A673 (cell line): ENCODE data around the gene ZNF580. TPM values are rescaled to one million over a fixed set of nuclear protein-coding genes. Genes with fewer than 3 reads are reported as not detected.

Experiments
- BruUV-seq: library from RNA; stranded (reverse); fragments of 400-500 nt; replicated peaks from 2 replicates; lab custom pipeline; 2021; lab: Mats Ljungman, UMichigan
- CTCF ChIA-PET: fragments of 300-600 bp; sonication (Branson Sonifier 250); formaldehyde crosslinking; loops from one replicate; lab custom pipeline; 2022; ENCODE audit warnings: antibody characterized with exemption; lab: Charles Lee
- POLR2A ChIA-PET: fragments of 300-600 bp; sonication (Branson Sonifier 250); formaldehyde crosslinking; loops from one replicate; lab custom pipeline; 2022; ENCODE audit warnings: antibody characterized with exemption; ENCODE audit not compliant: low non-redundant PET; lab: Charles Lee
- DNase-seq: peaks from one replicate; pipeline ENCODE4 v3.0.0-alpha.2; 2015; ENCODE audit warnings: low spot score
- H3K27ac ChIP-seq: fragments of 200-600 bp; sonication (generic); 2 replicates; pipeline ENCODE4 v1.5.1; 2016; ENCODE audit warnings: mixed run types, low read depth, mild to moderate bottlenecking, mixed read lengths, antibody characterized with exemption, low read length; ENCODE audit not compliant: poor library complexity, severe bottlenecking
- H3K27me3 ChIP-seq: fragments of 200-600 bp; sonication (generic); replicated peaks from 2 replicates; pipeline ENCODE4 v1.6.1; 2017; ENCODE audit warnings: mixed run types, low read depth, mild to moderate bottlenecking, mixed read lengths, antibody characterized with exemption, low read length; ENCODE audit not compliant: insufficient read depth, poor library complexity
- H3K36me3 ChIP-seq: fragments of 200-600 bp; sonication (generic); 2 replicates; pipeline ENCODE4 v1.6.1; 2016; ENCODE audit warnings: mixed run types, mild to moderate bottlenecking, mixed read lengths, antibody characterized with exemption, low read length; ENCODE audit not compliant: insufficient read depth, poor library complexity, severe bottlenecking
- H3K4me1 ChIP-seq: fragments of 200-600 bp; sonication (generic); 2 replicates; pipeline ENCODE4 v1.6.1; 2017; ENCODE audit warnings: mixed run types, mild to moderate bottlenecking, mixed read lengths, antibody characterized with exemption, low read length; ENCODE audit not compliant: insufficient read depth, poor library complexity, severe bottlenecking
- H3K4me3 ChIP-seq: fragments of 200-600 bp; sonication (generic); 2 replicates; pipeline ENCODE4 v1.5.1; 2016; ENCODE audit warnings: low read depth, mixed run types, mild to moderate bottlenecking, mixed read lengths, low read length; ENCODE audit not compliant: poor library complexity, severe bottlenecking
- H3K9me3 ChIP-seq: fragments of 200-600 bp; sonication (generic); 2 replicates; pipeline ENCODE4 v1.6.1; 2016; ENCODE audit warnings: mixed run types, low read depth, mild to moderate bottlenecking, mixed read lengths, antibody characterized with exemption, low read length; ENCODE audit not compliant: poor library complexity, severe bottlenecking
- EZH2 ChIP-seq: fragments of 200-600 bp; sonication (generic); IDR thresholded peaks from 2 replicates; pipeline ENCODE4 v1.6.1; 2017; ENCODE audit warnings: borderline replicate concordance, low read depth, mild to moderate bottlenecking, mixed read lengths, antibody characterized with exemption, low read length; ENCODE audit not compliant: poor library complexity, severe bottlenecking
- intact Hi-C: fragments of 100-400 bp; cut with micrococcal nuclease; formaldehyde crosslinking; loops from one replicate; pipeline ENCODE4 v1.10.0; 2022; ENCODE audit not compliant: unreplicated experiment
- total RNA-seq: library from RNA; stranded (reverse); gene quantifications from 2 replicates; pipeline ENCODE4 v1.2.3, GENCODE V29; 2021
- TF ChIP-seq, protein P1 (sequence below): fragments of 300-800, 200-600 bp; sonication (generic); conservative IDR thresholded peaks from 2 replicates; pipeline ENCODE4 v1.5.1; 2017; ENCODE audit warnings: low read depth, mild to moderate bottlenecking, antibody characterized with exemption, low read length, moderate library complexity, mixed read lengths

ZNF580 gene
- total RNA-seq, 1 experiment from 2014 or later, result 49.1 TPM

GRCh38 chr19:55661826-55662225 lies 21.0 kb downstream of the ZNF580 start:
- ChIA-PET POLR2A (no interaction called here), CTCF (no interaction called here)
- Histone ChIP-seq H3K9me3 (no peaks in the 10 kb centered on the region), H3K4me1 (peaks cover 18% of the 10 kb centered on the region), H3K27me3 (no peaks in the 10 kb centered on the region), H3K27ac (no peak overlapping the region), H3K36me3 (peaks cover 71% of the 10 kb centered on the region), H3K4me3 (no peak overlapping the region)
- intact Hi-C loops, result no loop called here
- DNase-seq, result no peak
- BruUV-seq, result no TSS peak
- TF ChIP-seq, protein P1, sequence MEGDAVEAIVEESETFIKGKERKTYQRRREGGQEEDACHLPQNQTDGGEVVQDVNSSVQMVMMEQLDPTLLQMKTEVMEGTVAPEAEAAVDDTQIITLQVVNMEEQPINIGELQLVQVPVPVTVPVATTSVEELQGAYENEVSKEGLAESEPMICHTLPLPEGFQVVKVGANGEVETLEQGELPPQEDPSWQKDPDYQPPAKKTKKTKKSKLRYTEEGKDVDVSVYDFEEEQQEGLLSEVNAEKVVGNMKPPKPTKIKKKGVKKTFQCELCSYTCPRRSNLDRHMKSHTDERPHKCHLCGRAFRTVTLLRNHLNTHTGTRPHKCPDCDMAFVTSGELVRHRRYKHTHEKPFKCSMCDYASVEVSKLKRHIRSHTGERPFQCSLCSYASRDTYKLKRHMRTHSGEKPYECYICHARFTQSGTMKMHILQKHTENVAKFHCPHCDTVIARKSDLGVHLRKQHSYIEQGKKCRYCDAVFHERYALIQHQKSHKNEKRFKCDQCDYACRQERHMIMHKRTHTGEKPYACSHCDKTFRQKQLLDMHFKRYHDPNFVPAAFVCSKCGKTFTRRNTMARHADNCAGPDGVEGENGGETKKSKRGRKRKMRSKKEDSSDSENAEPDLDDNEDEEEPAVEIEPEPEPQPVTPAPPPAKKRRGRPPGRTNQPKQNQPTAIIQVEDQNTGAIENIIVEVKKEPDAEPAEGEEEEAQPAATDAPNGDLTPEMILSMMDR, result no peak
- TF ChIP-seq EZH2, result no peak

- H3K36me3 ChIP-seq, result peaks cover 90% of the 10 kb centered on the region
- no peak overlapping the region for H3K27ac ChIP-seq
- intact Hi-C loops, result no loop called here
- H3K4me3 ChIP-seq, result no peak overlapping the region
- POLR2A ChIA-PET, result no interaction called here
- no peak for DNase-seq
- no TSS peak for BruUV-seq
- TF ChIP-seq, protein P1, result no peak
- no peak for TF ChIP-seq EZH2
- CTCF ChIA-PET, result no interaction called here
- no peaks in the 10 kb centered on the region for H3K9me3 ChIP-seq
- no peaks in the 10 kb centered on the region for H3K27me3 ChIP-seq
- no peaks in the 10 kb centered on the region for H3K4me1 ChIP-seq
These were observed 23.2 kb downstream of the ZNF580 start for GRCh38 chr19:55663846-55664536.

DNA sequence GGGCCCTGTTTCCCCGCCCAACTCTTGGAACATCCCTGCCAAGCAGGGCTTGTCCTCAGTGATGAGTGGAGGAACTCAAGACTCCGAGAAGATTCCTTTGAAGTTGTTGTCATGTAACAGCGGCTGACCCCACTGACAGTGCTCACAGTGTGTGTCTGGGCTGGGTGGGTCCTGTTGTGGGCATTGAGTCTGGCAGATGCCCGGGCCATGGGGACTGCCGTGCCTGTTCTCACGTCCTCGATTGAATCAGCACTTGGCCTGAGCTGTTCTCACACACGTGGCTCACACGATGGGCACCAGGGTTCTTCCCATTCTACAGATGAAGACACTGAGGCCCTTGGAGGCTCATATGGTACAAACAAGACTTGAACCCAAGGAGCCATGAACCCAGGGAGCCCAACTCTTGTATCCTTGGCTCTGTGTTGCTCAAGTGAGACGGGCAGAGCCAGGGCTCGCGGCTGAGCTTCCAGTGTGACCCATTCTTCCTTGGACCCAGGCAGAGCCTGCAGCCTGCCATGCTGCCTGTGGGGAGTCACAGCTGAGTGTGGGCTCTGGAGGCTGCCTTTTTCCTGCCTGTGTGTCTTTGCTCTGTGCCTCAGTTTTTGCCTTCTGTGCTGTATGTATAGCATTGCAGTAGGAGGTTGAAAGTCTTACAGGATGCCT lies 25.7 kb downstream of the ZNF580 start:
- intact Hi-C loops, result no loop called here
- no peak overlapping the region for H3K27ac ChIP-seq
- no peak for DNase-seq
- no peaks in the 10 kb centered on the region for H3K9me3 ChIP-seq
- no TSS peak for BruUV-seq
- H3K4me3 ChIP-seq, result no peak overlapping the region
- no peak for TF ChIP-seq EZH2
- CTCF ChIA-PET, result no interaction called here
- H3K27me3 ChIP-seq, result no peaks in the 10 kb centered on the region
- POLR2A ChIA-PET, result no interaction called here
- peaks cover 86% of the 10 kb centered on the region for H3K36me3 ChIP-seq
- peaks cover 23% of the 10 kb centered on the region for H3K4me1 ChIP-seq
